Stimulated activated CD8-positive, alpha-beta memory T cell treated with anti-CD3 and anti-CD28 coated beads, Interleukin-2, amount 100 ng/mL, for 1 hour (primary cell): ENCODE results near the gene LSM12.
"Not testable (repeated sequence)": the region's sequence is repeated elsewhere in the genome, so short reads cannot be mapped to it uniquely, and the experiment has no call there.

Source experiments
- DNase-seq, 2 donors: peaks; one replicate each; pipeline ENCODE4 v3.0.0-alpha.2; 2020; ENCODE audit warnings: low read depth in 2 of 2

LSM12 gene

GRCh38 chr17:44044071-44044470 is 22.4 kb downstream of the LSM12 start:
- no peak for DNase-seq

GRCh38 chr17:44043272-44043696 is 23.2 kb downstream of the LSM12 start:
- DNase-seq: no peak

- DNase-seq: no peak
These were observed 26.4 kb downstream of the LSM12 start for GRCh38 chr17:44039829-44040635.

GRCh38 chr17:44038604-44039011 is 27.9 kb downstream of the LSM12 start:
- no peak for DNase-seq

- DNase-seq: no peak
These were observed 29.0 kb downstream of the LSM12 start for GRCh38 chr17:44037471-44037870.

- DNase-seq: not testable (repeated sequence)
These were observed 31.8 kb downstream of the LSM12 start for GRCh38 chr17:44034688-44035087.

- DNase-seq: no peak
These were observed 32.5 kb downstream of the LSM12 start for GRCh38 chr17:44033861-44034408.

GRCh38 chr17:44030482-44030881 is 36.0 kb downstream of the LSM12 start:
- DNase-seq: no peak

GRCh38 chr17:44029736-44030135 is 36.7 kb downstream of the LSM12 start:
- DNase-seq: no peak

- no peak for DNase-seq
These were observed 41.6 kb downstream of the LSM12 start for GRCh38 chr17:44024853-44025252.

GRCh38 chr17:44024271-44024663 is 42.2 kb downstream of the LSM12 start:
- no peak for DNase-seq

- DNase-seq: no peak
These were observed 42.8 kb downstream of the LSM12 start for GRCh38 chr17:44023545-44024270.

- DNase-seq: no peak
These were observed 44.2 kb downstream of the LSM12 start for GRCh38 chr17:44022246-44022645.

- DNase-seq: not testable (repeated sequence)
These were observed 45.2 kb downstream of the LSM12 start for GRCh38 chr17:44021227-44021626.

- DNase-seq: peak; percentile 67 to 78
These were observed 51.9 kb downstream of the LSM12 start, which contains the start of gene TMEM101 for GRCh38 chr17:44014437-44015172. Gene TMEM101 (minus strand): TSS chr17:44014963. CDS start chr17:44014952, 11 bp downstream.

- no peak for DNase-seq
These were observed 52.4 kb downstream of the LSM12 start for GRCh38 chr17:44014133-44014436.

GRCh38 chr17:44012874-44013273 is 53.6 kb downstream of the LSM12 start:
- no peak for DNase-seq

GRCh38 chr17:44012391-44012790 is 54.1 kb downstream of the LSM12 start:
- no peak for DNase-seq

- DNase-seq: no peak
These were observed 54.6 kb downstream of the LSM12 start for GRCh38 chr17:44011876-44012275.

- no peak for DNase-seq
These were observed 55.4 kb downstream of the LSM12 start for GRCh38 chr17:44010966-44011647.

GRCh38 chr17:44008205-44008909 is 58.1 kb downstream of the LSM12 start:
- no peak for DNase-seq
